HG03520 (cell line): Measurements from ENCODE around the gene COA5.

Experiments used
- ATAC-seq: cut with Tn5 transposase; IDR thresholded peaks from one replicate; pipeline ENCODE4 v1.9.1; 2021; ENCODE audit warnings: mild to moderate bottlenecking, moderate library complexity; ENCODE audit not compliant: unreplicated experiment

Gene COA5

DNA sequence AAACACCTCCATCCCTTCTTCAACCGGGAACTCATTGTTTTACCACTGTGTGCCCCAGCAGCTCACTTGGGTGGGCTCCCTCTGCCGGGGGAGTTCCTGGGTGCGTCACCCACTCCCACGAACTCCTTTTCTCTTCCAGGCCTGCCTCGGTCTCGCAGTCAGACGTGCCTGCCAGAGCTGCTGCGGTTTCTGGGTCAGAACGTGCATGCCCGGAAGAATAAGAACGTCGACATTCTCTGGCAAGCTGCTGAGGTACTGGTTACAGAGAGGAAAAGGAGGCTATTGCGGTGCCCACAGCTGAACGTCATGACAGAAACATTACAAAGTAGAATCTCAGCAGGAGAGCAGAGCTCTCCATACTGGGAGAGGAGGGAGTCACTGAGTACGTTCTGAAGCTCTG is 35.6 kb downstream of the COA5 start:
- ATAC-seq, result no peak

GRCh38 chr2:98572211-98572610 is 36.1 kb downstream of the COA5 start:
- no peak for ATAC-seq

DNA sequence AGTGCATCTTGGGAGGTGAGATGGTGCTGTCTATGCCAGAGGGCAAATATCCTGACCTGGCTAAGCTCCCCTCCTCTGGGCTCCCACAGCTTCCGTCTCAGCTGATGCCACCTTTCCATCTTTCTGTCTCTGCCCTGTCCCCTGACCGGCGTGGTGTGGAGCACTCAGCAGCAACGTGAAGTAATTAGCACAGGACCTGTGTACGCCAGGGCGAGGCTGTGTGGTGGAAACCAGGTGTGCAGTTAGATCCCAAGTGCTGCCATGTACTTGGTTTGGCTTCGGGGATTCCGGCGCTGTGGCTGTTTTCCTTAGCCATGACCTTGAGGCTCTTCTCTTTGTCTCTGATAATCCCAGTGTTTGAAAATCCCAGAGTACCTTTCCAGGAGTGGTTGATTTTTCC is 36.5 kb downstream of the COA5 start:
- ATAC-seq, result no peak

- ATAC-seq, result no peak
Observed at GRCh38 chr2:98571121-98571701, 37.1 kb downstream of the COA5 start.

DNA sequence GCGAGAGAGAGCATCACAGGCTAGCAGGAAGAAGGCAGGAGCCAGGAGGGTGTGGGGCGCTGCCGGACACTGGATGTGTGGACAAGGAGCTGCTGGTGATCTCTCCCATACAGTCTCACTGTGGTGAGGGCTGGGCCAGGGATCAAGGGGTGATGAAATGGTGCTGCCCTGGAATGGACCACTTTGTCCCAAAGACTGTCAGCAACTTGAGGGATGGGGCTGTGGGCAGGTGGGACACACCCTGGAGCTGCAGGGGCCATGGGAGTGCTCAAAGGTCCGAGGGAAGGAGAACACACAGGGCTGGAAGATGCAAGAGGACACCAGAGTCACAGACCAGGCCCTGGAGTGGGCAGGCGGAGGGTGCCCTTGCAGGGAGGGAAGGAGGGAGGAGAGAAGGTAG is 38.0 kb downstream of the COA5 start:
- ATAC-seq, result no peak

DNA sequence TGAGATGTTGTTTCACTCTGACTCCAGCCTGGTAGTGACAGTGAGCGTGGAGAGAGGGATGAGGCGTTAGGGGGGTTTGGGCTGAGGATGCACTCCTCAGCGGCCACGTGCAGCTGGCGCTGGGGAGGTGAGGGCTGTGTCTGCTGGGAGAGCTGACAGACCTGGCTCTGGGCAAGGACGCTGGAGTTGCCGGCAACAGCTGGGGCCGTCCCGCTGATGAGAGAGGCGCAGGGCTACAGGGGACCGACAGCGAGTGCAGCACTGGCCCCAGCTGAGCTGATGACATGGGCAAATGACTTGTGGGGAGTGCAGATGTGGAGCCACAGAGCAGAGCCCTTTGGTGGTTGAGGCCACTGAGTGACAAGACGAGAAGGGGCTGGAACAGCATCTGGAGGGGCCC is 38.4 kb downstream of the COA5 start:
- ATAC-seq, result no peak

GRCh38 chr2:98569197-98569793 is 39.0 kb downstream of the COA5 start:
- no peak for ATAC-seq

GRCh38 chr2:98568161-98568956 is 40.0 kb downstream of the COA5 start:
- no peak for ATAC-seq

- no peak for ATAC-seq
Observed at GRCh38 chr2:98565941-98566340, 42.4 kb downstream of the COA5 start.

GRCh38 chr2:98565286-98565860 is 42.9 kb downstream of the COA5 start:
- no peak for ATAC-seq

GRCh38 chr2:98564541-98565132 is 43.7 kb downstream of the COA5 start:
- ATAC-seq, result no peak

DNA sequence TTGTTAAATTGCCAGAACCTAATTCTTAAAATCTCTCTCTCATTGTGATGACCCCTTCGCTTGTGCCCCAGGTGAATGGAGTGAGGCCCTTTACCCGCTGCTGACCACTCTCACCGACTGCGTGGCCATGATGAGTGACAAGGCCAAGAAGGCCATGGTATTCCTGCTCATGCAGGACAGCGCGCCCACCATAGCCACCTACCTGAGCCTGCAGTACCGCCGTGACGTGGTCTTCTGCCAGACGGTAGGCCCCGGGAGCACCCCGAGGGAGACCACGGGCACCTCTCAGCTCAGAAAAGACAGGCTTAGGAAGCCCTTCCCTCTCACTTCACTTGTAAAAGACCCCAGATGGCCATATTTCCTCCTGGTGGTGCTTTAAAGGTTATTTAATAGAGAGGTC is 44.9 kb downstream of the COA5 start:
- no peak for ATAC-seq

GRCh38 chr2:98561902-98562695 is 46.2 kb downstream of the COA5 start:
- no peak for ATAC-seq

DNA sequence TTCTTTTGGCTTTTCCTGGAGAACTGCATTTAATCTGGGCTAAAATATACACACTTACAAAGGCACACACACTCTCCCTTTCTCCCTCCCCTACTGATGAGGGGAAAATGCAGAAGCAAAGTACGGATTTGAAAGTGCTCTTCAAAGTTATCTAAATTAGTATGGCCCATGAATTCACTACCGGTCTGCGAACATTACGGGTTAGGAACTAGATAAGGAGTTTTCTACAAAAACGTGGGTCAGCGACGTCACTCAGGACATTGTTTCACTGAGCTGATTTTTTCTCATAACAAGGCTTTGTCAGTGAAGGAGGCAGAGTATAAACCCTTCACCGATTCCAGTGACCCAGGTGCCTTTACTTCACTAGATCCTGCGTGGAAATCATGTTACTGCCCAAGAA is 47.3 kb downstream of the COA5 start:
- ATAC-seq, result no peak

GRCh38 chr2:98560256-98560771 is 48.0 kb downstream of the COA5 start:
- no peak for ATAC-seq

DNA sequence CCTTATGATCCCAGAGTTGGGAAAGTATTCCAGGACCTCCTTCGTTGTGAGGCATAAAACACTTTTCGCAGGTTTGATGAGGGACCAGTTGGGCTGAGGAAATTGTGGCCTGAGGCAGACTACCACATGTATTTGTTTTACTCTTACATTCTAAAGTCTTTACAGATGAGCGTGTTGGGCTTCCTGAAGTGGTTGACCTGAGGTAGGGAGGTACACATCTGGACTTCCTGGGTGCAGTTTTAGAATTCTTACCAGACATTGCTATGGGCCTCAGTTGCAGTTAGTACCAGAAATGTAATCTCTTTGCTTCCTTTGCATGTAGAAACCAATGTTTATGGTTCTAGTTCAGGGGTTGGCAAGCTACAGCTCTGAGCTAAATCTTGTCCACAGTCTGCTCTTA is 48.7 kb downstream of the COA5 start:
- ATAC-seq, result no peak

GRCh38 chr2:98558852-98559530 is 49.3 kb downstream of the COA5 start:
- ATAC-seq, result no peak

DNA sequence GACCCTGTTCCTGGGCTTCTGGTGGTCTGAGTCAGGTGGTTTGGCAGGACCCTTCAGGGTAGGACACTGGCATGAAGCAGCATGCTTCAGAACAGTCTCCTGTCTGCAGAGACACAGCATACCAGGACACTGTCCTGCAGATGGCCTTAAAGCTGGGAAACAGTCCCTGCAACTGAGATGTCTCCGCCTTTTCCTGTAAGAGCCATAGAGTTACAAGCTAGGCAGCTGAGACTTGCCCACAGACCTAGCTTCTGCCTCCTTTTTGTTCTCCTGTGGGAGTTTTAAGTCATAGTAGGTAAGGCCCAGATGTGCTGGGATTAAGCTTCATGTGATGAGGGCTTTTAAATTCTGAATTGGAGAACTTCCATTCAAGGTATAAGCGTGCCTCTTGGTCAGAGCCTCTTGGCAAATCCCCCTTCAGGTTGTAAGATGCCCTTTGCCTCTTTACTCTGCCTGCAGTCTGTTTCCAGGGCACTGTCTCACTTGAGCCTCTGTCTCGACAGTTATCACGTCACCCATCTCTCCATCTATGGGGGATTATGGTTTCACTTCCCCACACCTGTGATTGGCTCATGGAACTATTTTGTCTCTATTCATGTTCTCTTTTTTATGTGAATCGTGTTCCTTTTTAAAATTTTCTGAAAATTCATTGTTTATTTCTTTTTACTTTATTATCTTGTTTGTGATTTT is 51.8 kb downstream of the COA5 start:
- ATAC-seq, result no peak

DNA sequence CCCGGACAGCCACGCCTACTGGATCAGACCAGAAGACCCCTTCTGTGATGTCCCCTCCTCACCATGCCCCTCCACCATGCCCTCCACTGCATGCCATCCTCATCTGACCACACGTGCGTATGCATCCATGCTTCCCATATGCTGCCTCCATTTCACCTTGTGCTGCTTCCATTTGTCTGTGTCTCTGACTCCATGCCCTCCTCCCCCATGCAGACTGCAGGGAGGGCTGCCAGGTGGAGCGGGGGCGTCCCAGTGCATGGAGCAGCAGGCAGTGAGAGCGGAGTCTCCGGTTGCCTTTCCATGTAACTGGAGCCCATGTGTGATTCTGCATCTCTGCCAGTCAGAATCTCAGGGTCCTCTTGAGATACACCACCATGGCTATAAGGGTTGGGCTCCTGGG is 52.6 kb downstream of the COA5 start:
- no peak for ATAC-seq
